ENCODE results near the gene IL1F10. TPM values are rescaled to one million over a fixed set of nuclear protein-coding genes. Genes with fewer than 3 reads are reported as not detected.

IL1F10 gene
- polyA plus RNA-seq, 3 donors from 2014 or later = not detected

DNA sequence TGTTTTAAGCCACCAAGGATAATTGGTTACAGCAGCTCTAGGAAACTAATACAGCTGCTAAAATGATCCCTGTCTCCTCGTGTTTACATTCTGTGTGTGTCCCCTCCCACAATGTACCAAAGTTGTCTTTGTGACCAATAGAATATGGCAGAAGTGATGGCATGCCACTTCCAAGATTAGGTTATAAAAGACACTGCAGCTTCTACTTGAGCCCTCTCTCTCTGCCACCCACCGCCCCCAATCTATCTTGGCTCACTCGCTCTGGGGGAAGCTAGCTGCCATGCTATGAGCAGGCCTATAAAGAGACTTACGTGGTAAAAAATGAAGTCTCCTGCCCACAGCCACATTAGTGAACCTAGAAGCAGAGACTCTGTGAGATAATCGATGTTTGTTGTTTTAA is 3.5 kb upstream of the IL1F10 start:
- Mint-ChIP-seq H3K4me3 (no peak overlapping the region), H3K27me3 (ENCODE audit: low read depth in 3 of 3) (peaks cover 0 to 9% (median 2%) of the 10 kb centered on the region in 3 donors), H3K36me3 (no peaks in the 10 kb centered on the region), H3K9me3 (peaks cover 0 to 2% (median 0%) of the 10 kb centered on the region in 6 donors), H3K4me1 (no peaks in the 10 kb centered on the region), H3K27ac (no peak overlapping the region)
- DNase-seq = no peak

- H3K36me3 Mint-ChIP-seq = no peaks in the 10 kb centered on the region
Measured at GRCh38 chr2:113064898-113065297, 2.9 kb upstream of the IL1F10 start.

GRCh38 chr2:113068249-113068648 is 479 bp downstream of the IL1F10 start:
- no peaks in the 10 kb centered on the region for H3K4me1 Mint-ChIP-seq
- H3K9me3 Mint-ChIP-seq = no peaks in the 10 kb centered on the region

More at GRCh38 chr2:113064898-113065297, 2.9 kb upstream of the IL1F10 start:
- no peaks in the 10 kb centered on the region for H3K4me1 Mint-ChIP-seq
- H3K4me3 Mint-ChIP-seq = no peak overlapping the region
- DNase-seq = no peak
- H3K27me3 Mint-ChIP-seq (ENCODE audit: low read depth in 3 of 3) = peaks cover 0 to 9% (median 2%) of the 10 kb centered on the region in 3 donors
- H3K9me3 Mint-ChIP-seq = peaks cover 0 to 2% (median 0%) of the 10 kb centered on the region in 6 donors
- no peak overlapping the region for H3K27ac Mint-ChIP-seq

GRCh38 chr2:113068706-113069485 is 1.1 kb downstream of the IL1F10 start:
- DNase-seq = no peak

More at GRCh38 chr2:113068249-113068648, 479 bp downstream of the IL1F10 start:
- peaks cover 0 to 8% (median 3%) of the 10 kb centered on the region in 3 donors for H3K27me3 Mint-ChIP-seq (ENCODE audit: low read depth in 3 of 3)
- H3K36me3 Mint-ChIP-seq = no peaks in the 10 kb centered on the region
- no peak overlapping the region for H3K27ac Mint-ChIP-seq
- no peak overlapping the region for H3K4me3 Mint-ChIP-seq
- DNase-seq = no peak

GRCh38 chr2:113069676-113070605 is 2.2 kb downstream of the IL1F10 start:
- no peak for DNase-seq
- H3K36me3 Mint-ChIP-seq = no peaks in the 10 kb centered on the region
- H3K4me1 Mint-ChIP-seq = peaks cover 2% of the 10 kb centered on the region in 2 donors
- no peaks in the 10 kb centered on the region for H3K9me3 Mint-ChIP-seq
- peaks cover 0 to 8% (median 3%) of the 10 kb centered on the region in 3 donors for H3K27me3 Mint-ChIP-seq (ENCODE audit: low read depth in 3 of 3)
- H3K4me3 Mint-ChIP-seq = no peak overlapping the region
- H3K27ac Mint-ChIP-seq = no peak overlapping the region

More at GRCh38 chr2:113068706-113069485, 1.1 kb downstream of the IL1F10 start:
- H3K9me3 Mint-ChIP-seq = no peaks in the 10 kb centered on the region
- no peaks in the 10 kb centered on the region for H3K4me1 Mint-ChIP-seq
- H3K27me3 Mint-ChIP-seq (ENCODE audit: low read depth in 3 of 3) = peaks cover 0 to 8% (median 3%) of the 10 kb centered on the region in 3 donors
- no peak overlapping the region for H3K4me3 Mint-ChIP-seq
- H3K36me3 Mint-ChIP-seq = no peaks in the 10 kb centered on the region
- H3K27ac Mint-ChIP-seq = no peak overlapping the region

DNA sequence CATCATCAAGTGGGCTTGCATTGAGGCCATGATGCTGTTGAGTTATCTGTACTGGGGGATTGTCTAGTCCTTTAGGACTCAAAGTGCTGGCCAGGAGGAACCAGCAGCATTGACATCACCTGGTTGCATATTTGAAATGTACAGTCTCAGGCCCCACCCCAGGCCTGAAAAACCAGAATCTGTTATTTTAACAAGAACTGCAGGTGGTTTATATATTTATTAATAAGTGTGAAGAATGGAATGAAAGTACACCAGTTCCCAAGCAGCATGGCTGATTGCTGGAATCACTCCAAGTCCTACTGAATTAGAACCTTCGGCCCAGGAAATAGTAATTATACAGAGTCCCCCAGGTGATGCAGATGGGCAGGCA is 2.8 kb downstream of the IL1F10 start:
- no peaks in the 10 kb centered on the region for H3K9me3 Mint-ChIP-seq
- DNase-seq = no peak
- H3K4me1 Mint-ChIP-seq = peaks cover 5 to 6% of the 10 kb centered on the region in 2 donors
- H3K36me3 Mint-ChIP-seq = no peaks in the 10 kb centered on the region
- H3K4me3 Mint-ChIP-seq = no peak overlapping the region
- H3K27ac Mint-ChIP-seq = no peak overlapping the region
- H3K27me3 Mint-ChIP-seq (ENCODE audit: low read depth in 3 of 3) = peaks cover 0 to 8% (median 3%) of the 10 kb centered on the region in 3 donors

- Mint-ChIP-seq H3K4me1 (peaks cover 5 to 6% of the 10 kb centered on the region in 2 donors), H3K27ac (no peak overlapping the region)
Measured at GRCh38 chr2:113072584-113072983, 4.8 kb downstream of the IL1F10 start.

GRCh38 chr2:113073325-113073834 is 5.6 kb downstream of the IL1F10 start:
- Mint-ChIP-seq H3K4me3 (no peak overlapping the region), H3K36me3 (no peaks in the 10 kb centered on the region), H3K4me1 (peaks cover 5 to 6% of the 10 kb centered on the region in 2 donors), H3K27ac (no peak overlapping the region), H3K9me3 (no peaks in the 10 kb centered on the region), H3K27me3 (ENCODE audit: low read depth in 3 of 3) (peaks cover 0 to 7% (median 3%) of the 10 kb centered on the region in 3 donors)
- no peak for DNase-seq

More at GRCh38 chr2:113072584-113072983, 4.8 kb downstream of the IL1F10 start:
- no peaks in the 10 kb centered on the region for H3K9me3 Mint-ChIP-seq
- no peaks in the 10 kb centered on the region for H3K36me3 Mint-ChIP-seq
- H3K27me3 Mint-ChIP-seq (ENCODE audit: low read depth in 3 of 3) = peaks cover 0 to 7% (median 3%) of the 10 kb centered on the region in 3 donors
- DNase-seq = no peak
- no peak overlapping the region for H3K4me3 Mint-ChIP-seq

GRCh38 chr2:113075030-113075429 is 7.3 kb downstream of the IL1F10 start:
- no peak overlapping the region for H3K27ac Mint-ChIP-seq
- DNase-seq = no peak

DNA sequence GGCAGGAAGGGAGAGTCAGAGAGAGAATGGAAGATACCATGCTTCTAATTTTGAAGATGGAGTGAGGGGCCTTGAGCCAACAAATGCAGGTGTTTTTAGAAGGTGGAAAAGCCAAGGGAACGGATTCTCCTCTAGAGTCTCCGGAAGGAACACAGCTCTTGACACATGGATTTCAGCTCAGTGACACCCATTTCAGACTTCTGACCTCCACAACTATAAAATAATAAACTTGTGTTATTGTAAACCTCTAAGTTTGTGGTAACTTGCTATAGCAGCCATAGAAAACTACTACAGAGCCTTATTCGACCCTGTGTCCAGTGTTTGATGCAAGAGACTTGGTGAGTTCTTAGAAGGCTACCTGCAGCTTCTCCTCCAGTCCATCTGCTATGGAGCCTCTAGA is 7.8 kb downstream of the IL1F10 start:
- H3K4me1 Mint-ChIP-seq = peaks cover 5 to 6% of the 10 kb centered on the region in 2 donors
- H3K9me3 Mint-ChIP-seq = no peaks in the 10 kb centered on the region
- H3K36me3 Mint-ChIP-seq = no peaks in the 10 kb centered on the region
- no peak overlapping the region for H3K27ac Mint-ChIP-seq
- peaks cover 0 to 7% (median 5%) of the 10 kb centered on the region in 3 donors for H3K27me3 Mint-ChIP-seq (ENCODE audit: low read depth in 3 of 3)
- H3K4me3 Mint-ChIP-seq = no peak overlapping the region
- DNase-seq = no peak

More at GRCh38 chr2:113075030-113075429, 7.3 kb downstream of the IL1F10 start:
- H3K9me3 Mint-ChIP-seq = no peaks in the 10 kb centered on the region
- H3K4me1 Mint-ChIP-seq = peaks cover 5 to 6% of the 10 kb centered on the region in 2 donors
- H3K36me3 Mint-ChIP-seq = no peaks in the 10 kb centered on the region
- peaks cover 0 to 7% (median 5%) of the 10 kb centered on the region in 3 donors for H3K27me3 Mint-ChIP-seq (ENCODE audit: low read depth in 3 of 3)
- H3K4me3 Mint-ChIP-seq = no peak overlapping the region

- Mint-ChIP-seq H3K9me3 (no peaks in the 10 kb centered on the region), H3K4me1 (peaks cover 5 to 6% of the 10 kb centered on the region in 2 donors), H3K36me3 (no peaks in the 10 kb centered on the region), H3K4me3 (no peak overlapping the region), H3K27ac (no peak overlapping the region), H3K27me3 (ENCODE audit: low read depth in 3 of 3) (peaks cover 0 to 10% (median 7%) of the 10 kb centered on the region in 3 donors)
- DNase-seq = no peak
Measured at GRCh38 chr2:113076954-113077669, 9.3 kb downstream of the IL1F10 start.

GRCh38 chr2:113077921-113078320 is 10.2 kb downstream of the IL1F10 start:
- Mint-ChIP-seq H3K4me1 (peaks cover 5 to 6% of the 10 kb centered on the region in 2 donors), H3K36me3 (no peaks in the 10 kb centered on the region), H3K27ac (no peak overlapping the region), H3K27me3 (ENCODE audit: low read depth in 3 of 3) (peaks cover 0 to 7% (median 7%) of the 10 kb centered on the region in 3 donors), H3K4me3 (no peak overlapping the region), H3K9me3 (no peaks in the 10 kb centered on the region)
- DNase-seq = no peak

- no peak for DNase-seq
- Mint-ChIP-seq H3K9me3 (no peaks in the 10 kb centered on the region), H3K4me3 (no peak overlapping the region), H3K27ac (no peak overlapping the region), H3K4me1 (peaks cover 5 to 6% of the 10 kb centered on the region in 2 donors), H3K36me3 (no peaks in the 10 kb centered on the region), H3K27me3 (ENCODE audit: low read depth in 3 of 3) (peaks cover 0 to 6% (median 4%) of the 10 kb centered on the region in 3 donors)
Measured at GRCh38 chr2:113078350-113078839, 10.6 kb downstream of the IL1F10 start.
